Tibial artery (tissue), 4 donors: Measurements from ENCODE around the gene COPB1.

Experiments used
- DNase-seq, 2 donors: peaks; one replicate each; pipeline ENCODE4 v3.0.0-alpha.2; 2019
- H3K27ac ChIP-seq, 2 donors: fragments of 200-600 bp; sonication (generic) in 1 of 2; 1 replicate in 1 of 2; 2 replicates in 1 of 2; pipeline ENCODE4 v1.5.1; 2018 to 2019; ENCODE audit warnings: mild to moderate bottlenecking in 1 of 2
- H3K27me3 ChIP-seq, 2 donors: fragments of 200-600 bp; sonication (generic) in 1 of 2; one replicate each; pipeline versions ENCODE4 v1.5.1 to v1.6.0; 2016 to 2019
- H3K36me3 ChIP-seq, 3 donors: fragments of 200-600 bp; sonication (generic) in 2 of 3; one replicate each; pipeline ENCODE4 v1.5.1; 2016 to 2019; ENCODE audit warnings: mild to moderate bottlenecking in 2 of 3
- H3K4me1 ChIP-seq, 4 donors: fragments of 200-600 bp; sonication (generic) in 2 of 4; 1 replicate in 3 of 4; 2 replicates in 1 of 4; pipeline ENCODE4 v1.5.1; 2016 to 2019
- H3K4me3 ChIP-seq, 2 donors: fragments of 200-600 bp; sonication (generic) in 1 of 2; 1 replicate in 1 of 2; 2 replicates in 1 of 2; pipeline ENCODE4 v1.5.1; 2018 to 2019; ENCODE audit warnings: mild to moderate bottlenecking in 2 of 2
- H3K9me3 ChIP-seq, 3 donors: fragments of 200-600 bp; sonication (generic) in 1 of 3; one replicate each; pipeline ENCODE4 v1.5.1; 2016 to 2019
- CTCF ChIP-seq, 2 experiments: fragments of 200-600 bp in 1 of 2; fragments of 450-650 bp in 1 of 2; IDR thresholded peaks; one replicate each; pipeline ENCODE4 v1.5.1; 2017 to 2019; ENCODE audit warnings: antibody characterized with exemption in 2 of 2, mild to moderate bottlenecking in 1 of 2, moderate library complexity in 1 of 2
- intact Hi-C: fragments of 100-400 bp; cut with DNase I; formaldehyde crosslinking; loops from one replicate; pipeline ENCODE4 v1.15.0; 2023; ENCODE audit warnings: low total_unique reads

The COPB1 gene

GRCh38 chr11:14454861-14455632 lies 44.6 kb downstream of the COPB1 start:
- intact Hi-C loops = loop anchor here (2.0 to 10.0 kb wide), 2 partner anchors 100 to 154 kb away; partner anchors contain the start of gene RRAS2
- Histone ChIP-seq H3K36me3 (peaks cover 25 to 51% (median 38%) of the 10 kb centered on the region in 3 donors), H3K27ac (no peak overlapping the region), H3K27me3 (no peaks in the 10 kb centered on the region), H3K4me3 (no peak overlapping the region), H3K4me1 (peaks cover 0 to 5% (median 0%) of the 10 kb centered on the region in 4 donors), H3K9me3 (no peaks in the 10 kb centered on the region)
- no peak for DNase-seq
- TF ChIP-seq CTCF (IDR thresholded peaks at IDR 0.05) = peak; percentile 30 to 44

DNA sequence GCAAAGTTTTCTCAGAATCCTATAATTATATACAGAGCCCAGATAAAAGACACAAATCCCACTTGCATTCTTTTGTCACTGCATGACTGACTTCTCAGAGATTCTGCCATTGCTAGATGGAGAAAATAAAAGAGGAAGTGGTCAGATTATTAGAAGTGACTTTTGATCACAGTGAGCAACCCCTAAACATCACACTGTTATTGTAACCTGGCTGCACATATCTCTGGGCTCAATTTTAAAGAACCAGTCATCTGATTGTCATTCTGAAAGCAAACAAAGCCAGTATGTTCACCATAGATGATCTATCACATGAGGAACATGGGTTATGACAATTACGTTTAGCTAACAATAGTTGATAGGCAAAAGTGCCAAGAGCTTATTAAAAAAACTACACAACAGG lies 47.8 kb downstream of the COPB1 start:
- no peaks in the 10 kb centered on the region for H3K27me3 ChIP-seq
- no peak overlapping the region for H3K27ac ChIP-seq
- TF ChIP-seq CTCF (IDR thresholded peaks at IDR 0.05) = no peak
- no peaks in the 10 kb centered on the region for H3K9me3 ChIP-seq
- H3K4me3 ChIP-seq = no peak overlapping the region
- no peak for DNase-seq
- H3K4me1 ChIP-seq = peaks cover 0 to 18% (median 4%) of the 10 kb centered on the region in 4 donors
- intact Hi-C loops = loop anchor here (10.0 kb wide), 1 partner anchor 97 kb away; the partner anchor contains the start of gene RRAS2
- peaks cover 0 to 19% (median 8%) of the 10 kb centered on the region in 3 donors for H3K36me3 ChIP-seq

DNA sequence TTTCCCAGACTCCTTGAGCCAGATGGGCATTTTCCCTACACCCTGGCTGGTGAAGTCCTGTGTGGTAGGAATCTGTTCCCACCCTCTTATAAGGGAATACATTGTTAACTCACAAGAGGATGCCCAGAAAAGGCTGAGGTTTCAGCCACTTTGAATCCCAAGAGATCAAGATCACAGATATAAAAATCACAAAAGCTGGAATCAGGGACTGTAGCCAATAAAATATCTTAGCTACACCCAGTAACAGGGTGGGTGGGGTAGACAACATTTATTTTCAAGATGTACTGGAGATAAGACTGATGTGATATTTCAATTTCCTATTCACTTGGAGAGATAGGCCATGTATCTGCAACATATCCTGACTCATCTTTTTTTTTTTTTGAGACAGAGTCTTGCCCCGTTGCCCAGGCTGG lies 50.3 kb downstream of the COPB1 start:
- H3K27ac ChIP-seq = no peak overlapping the region
- intact Hi-C loops = no loop called here
- TF ChIP-seq CTCF (IDR thresholded peaks at IDR 0.05) = no peak

DNA sequence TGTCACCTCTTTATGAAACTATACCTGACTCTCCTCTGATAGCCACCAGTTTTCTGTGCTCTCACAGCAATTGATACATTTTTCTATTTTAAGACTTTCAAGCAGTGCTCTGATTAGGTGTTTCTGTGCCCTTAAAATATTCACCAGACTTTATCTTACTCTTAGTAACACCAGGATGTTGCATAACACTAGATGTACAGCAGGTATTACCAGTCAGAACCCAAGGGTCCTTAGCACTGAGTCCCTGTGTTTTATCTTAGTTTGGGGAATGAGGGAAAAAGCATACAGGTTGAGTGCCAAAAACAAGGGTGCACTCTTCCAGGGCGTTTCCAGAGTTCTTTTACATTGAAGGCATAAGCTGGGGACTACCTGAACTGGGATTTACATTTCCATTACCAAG lies 51.4 kb downstream of the COPB1 start:
- no peak for DNase-seq
- intact Hi-C loops = no loop called here
- Histone ChIP-seq H3K27ac (no peak overlapping the region), H3K4me1 (peaks cover 0 to 13% (median 4%) of the 10 kb centered on the region in 4 donors), H3K27me3 (no peaks in the 10 kb centered on the region), H3K4me3 (no peak overlapping the region), H3K36me3 (peaks cover 0 to 14% (median 5%) of the 10 kb centered on the region in 3 donors), H3K9me3 (no peaks in the 10 kb centered on the region)
- TF ChIP-seq CTCF (IDR thresholded peaks at IDR 0.05) = no peak

More for the DNA sequence above, 50.3 kb downstream of the COPB1 start:
- Histone ChIP-seq H3K27me3 (no peaks in the 10 kb centered on the region), H3K36me3 (peaks cover 0 to 14% (median 5%) of the 10 kb centered on the region in 3 donors), H3K4me3 (no peak overlapping the region), H3K4me1 (peaks cover 0 to 13% (median 4%) of the 10 kb centered on the region in 4 donors), H3K9me3 (no peaks in the 10 kb centered on the region)
- no peak for DNase-seq

DNA sequence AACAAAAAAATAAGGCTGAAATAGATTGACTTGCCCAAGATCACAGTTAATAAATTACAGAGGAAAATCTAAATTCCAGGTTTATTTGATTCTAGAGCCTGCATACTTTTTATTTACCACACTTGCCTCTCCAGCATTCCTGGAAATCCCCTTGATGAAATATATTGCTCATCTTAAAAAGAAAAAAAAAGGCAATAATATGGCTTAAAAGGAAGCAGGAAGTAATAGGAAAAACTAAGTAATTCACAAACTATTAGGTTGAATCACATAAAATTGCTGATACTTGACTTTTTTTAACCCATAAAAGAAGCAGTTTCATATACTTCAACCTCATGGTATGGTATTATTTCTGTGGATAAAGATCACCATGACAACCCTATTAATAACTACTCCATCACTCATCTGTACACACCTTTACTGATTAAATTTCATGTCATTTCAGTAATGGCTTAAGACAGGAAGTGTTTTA lies 52.9 kb downstream of the COPB1 start:
- no peaks in the 10 kb centered on the region for H3K27me3 ChIP-seq
- TF ChIP-seq CTCF (IDR thresholded peaks at IDR 0.05) = no peak
- no peak overlapping the region for H3K4me3 ChIP-seq
- peaks cover 0 to 7% (median 0%) of the 10 kb centered on the region in 3 donors for H3K36me3 ChIP-seq
- intact Hi-C loops = no loop called here
- no peak for DNase-seq
- H3K27ac ChIP-seq = no peak overlapping the region
- H3K4me1 ChIP-seq = peaks cover 0 to 13% (median 4%) of the 10 kb centered on the region in 4 donors
- H3K9me3 ChIP-seq = no peaks in the 10 kb centered on the region
